CD4-positive, alpha-beta T cell treated with Interleukin-6 for 4 hours (primary cell): ENCODE results near the gene DRAM1.
"Not testable (repeated sequence)": the region's sequence is repeated elsewhere in the genome, so short reads cannot be mapped to it uniquely, and the experiment has no call there.

Source experiments
- DNase-seq: peaks from one replicate; pipeline ENCODE4 v3.0.0-alpha.2; 2020; ENCODE audit warnings: mixed read lengths

The DRAM1 gene, protein sequence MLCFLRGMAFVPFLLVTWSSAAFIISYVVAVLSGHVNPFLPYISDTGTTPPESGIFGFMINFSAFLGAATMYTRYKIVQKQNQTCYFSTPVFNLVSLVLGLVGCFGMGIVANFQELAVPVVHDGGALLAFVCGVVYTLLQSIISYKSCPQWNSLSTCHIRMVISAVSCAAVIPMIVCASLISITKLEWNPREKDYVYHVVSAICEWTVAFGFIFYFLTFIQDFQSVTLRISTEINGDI

DNA sequence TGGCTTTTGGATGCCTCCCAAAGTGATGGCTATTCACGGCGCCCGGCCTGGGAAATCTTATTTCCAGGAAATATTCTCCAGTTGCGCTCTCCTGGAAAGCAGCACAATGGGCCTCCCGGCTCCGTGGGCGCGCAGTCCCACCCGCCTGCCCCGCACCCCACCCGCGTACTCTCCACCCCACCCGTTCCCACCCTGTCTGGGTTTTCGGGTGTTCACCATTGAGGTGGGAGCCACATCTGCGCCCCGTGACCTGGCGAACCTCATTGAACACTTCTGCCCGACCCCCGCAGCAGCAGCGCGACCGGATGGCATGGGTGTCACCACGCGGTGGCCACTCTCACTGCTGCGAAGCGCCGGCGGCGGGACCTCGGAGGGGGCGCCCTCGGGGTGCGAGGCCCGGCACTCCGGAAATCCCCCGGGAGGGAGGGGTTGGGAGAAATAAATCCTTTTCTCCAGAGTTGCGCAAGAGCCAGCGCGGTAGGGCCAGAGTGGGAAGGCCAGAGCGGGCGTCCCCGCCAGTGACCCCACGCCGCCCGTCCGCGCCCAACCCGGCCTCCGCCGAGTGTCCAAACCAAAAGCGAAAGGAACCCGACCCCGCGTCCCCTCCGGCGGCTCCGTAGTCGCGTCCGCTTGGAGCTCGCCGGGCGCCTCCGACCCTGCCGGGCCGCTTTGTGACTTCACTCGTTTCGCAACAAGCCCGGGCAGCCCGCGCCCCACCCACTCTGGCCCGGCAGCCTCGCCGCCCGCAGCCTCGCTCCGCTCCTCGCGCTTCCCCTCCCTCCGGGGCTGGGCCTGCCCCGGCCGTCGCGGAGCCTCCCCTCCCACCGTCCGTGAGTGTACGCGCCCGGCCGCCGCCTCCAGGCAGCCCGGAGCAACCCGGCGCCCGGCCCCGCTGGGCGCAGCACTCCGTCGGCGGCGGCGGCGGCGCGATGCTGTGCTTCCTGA is at the start of gene DRAM1:
DRAM1 (plus strand) TSS at position 720 of the 945 bp plus-strand sequence; CDS start at position 930, 210 bp downstream.
- DNase-seq = peak; percentile 78

DNA sequence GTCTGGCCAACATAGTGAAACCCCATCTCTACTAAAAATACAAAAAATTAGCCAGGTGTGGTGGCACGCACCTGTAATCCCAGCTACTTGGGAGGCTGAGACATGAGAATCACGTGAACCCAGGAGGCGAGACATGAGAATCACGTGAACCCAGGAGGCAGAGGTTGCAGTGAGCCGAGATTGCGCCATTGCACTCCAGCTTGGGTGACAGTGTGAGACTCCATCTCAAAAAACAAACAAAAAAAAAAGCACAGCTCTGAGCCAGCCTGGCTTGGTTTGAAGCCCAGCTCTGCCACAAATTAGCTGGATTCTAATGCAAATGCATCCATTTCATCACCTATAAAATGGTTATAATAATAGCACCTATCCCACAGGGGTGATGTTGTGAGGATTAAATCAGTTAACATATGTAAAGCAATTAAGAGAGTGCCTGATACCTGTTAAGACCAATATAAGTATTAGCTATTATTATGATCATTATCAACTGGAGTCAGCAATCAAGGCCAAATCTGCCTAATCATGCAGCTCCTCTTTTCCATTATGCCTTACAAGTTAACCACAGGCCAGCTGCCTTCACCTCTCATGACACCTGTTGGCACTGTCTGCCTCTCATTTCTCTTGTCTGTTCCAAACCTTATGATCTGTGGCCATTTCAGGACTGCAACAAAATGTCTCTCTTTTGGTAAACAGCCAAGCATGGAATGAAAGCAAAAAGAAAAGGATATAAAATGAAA is 48.8 kb upstream of the DRAM1 start:
- no peak for DNase-seq

DNA sequence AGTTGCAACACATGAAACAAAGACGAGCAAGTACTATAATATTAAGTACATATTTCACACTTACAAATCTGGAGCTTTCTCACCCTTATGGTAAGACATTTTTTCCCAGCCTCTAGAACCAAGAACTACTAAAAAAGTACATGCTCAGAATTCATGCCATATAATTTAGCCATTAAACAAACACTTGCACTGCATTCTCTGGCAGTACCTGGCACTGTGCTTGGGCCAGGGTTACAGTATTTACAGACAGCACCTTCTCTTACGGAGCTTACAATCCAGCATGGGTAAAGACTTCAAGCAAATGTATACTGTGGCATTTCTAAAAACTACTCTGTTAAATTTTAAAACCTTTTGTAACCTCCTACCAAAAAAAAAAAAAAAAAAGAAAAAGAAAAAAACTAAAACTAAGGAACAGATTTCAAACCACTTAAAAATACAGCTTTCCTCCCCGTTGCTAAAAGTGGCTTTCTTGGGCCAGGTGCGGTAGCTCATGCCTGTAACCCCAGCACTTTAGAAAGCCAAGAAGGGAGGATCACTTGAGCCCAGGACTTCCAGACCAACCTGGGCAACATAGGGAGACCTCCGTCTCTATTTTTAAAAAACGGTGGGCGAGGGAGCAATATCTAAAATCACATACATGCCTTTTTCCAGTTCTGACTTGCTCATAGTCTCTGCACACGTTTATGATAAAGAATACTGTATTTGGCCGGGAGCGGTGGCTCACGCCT is 47.6 kb upstream of the DRAM1 start:
- DNase-seq = no peak

DNA sequence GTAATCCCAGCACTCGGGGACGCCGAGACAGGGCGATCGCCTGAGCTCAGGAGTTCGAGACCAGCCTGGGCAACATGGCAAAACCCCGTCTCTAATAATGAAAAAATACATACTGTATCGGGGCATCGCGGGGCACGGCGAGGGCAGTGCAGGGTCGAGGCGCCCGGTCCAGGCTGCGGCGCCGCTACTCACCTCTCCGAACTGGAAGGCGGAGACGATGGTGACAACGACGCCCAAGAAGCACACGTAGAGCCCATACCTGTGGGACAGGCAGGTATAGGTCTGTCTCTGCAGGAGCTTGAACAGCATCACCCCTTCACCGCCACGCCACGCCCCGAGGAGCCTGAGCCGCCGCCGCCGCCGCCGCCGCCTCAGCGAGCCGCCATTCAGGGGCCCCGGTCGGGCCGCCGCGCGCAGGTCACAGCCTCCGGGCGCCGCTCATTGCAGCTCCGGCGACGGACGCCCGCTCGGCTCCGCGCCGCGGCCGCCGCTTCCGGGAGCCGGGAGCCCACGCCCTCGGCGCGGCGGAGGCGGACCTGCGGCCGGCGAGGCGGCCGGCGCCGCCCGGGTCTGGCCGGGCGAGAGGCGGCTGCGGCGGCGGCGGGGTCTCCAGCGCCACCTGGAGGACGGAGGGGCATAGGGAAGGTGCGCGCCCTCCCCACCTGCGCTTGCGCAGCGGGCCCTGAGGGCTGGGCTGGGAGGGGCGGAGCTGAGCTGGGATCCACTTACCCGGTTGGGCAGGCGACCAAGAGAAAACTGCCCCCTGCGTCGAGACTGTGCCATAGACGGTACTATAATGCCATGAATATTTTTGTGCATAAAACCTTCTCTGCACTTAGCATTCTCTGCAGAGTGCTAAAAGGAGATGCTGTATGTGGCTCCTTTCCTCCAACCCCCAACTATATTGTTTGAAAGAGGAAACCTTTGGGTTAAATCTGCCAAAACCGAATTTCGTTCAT is 46.7 kb upstream of the DRAM1 start, which contains the start of gene GNPTAB:
GNPTAB (minus strand) TSS at position 593 of the 959 bp plus-strand sequence; CDS start at position 309, 284 bp downstream.
- DNase-seq = peak; percentile 97

DNA sequence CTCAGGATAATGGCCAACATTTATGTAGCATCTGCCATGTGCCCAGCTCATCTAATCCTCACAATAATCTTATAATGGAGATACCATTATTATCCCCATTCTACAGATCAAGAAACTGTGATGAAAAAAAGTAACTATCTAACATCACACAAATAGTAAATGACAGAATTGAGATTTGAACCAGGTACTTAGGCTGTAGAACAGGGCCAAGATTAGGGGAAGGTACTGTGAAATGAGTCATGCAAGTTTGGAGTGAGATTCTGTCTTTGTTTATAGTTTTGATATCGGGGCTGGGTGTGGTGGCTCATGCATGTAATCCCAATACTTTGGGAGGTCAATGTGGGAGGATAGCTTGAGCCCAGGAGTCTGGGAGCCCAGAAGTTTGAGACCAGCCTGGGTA is 45.4 kb upstream of the DRAM1 start:
- DNase-seq = no peak

DNA sequence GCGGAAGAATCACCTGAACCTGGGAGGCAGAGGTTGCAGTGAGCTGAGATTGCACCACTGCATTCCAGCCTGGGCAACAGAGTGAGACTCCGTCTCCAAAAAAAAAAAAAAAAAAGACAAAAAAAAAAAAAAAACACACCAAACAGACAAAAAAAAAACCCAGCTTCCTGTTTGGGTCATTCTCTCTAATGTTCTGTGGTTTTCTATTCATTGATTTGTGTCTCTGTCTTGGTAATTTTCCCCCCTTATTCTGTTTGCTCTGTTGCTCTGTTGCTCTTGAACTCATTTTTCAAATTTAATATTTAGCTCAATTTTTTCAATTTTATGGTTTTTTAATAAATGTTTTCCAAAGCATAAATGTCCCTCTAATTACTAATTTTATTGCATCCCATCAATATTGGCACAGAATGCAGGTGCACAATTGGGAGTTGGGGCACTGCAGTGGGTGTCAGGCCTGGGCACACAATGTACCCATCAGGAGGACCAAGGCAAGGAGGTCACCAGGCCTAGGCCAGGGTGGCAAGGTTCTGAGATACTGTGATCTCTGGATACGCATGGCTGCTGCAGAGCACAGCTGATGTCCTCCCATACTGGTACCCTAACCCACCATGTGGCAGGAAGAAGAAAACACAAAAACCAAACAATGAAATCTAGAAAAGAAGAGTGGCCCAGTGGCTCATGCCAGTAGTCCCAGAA is 38.6 kb upstream of the DRAM1 start:
- DNase-seq = peak; percentile 15

DNA sequence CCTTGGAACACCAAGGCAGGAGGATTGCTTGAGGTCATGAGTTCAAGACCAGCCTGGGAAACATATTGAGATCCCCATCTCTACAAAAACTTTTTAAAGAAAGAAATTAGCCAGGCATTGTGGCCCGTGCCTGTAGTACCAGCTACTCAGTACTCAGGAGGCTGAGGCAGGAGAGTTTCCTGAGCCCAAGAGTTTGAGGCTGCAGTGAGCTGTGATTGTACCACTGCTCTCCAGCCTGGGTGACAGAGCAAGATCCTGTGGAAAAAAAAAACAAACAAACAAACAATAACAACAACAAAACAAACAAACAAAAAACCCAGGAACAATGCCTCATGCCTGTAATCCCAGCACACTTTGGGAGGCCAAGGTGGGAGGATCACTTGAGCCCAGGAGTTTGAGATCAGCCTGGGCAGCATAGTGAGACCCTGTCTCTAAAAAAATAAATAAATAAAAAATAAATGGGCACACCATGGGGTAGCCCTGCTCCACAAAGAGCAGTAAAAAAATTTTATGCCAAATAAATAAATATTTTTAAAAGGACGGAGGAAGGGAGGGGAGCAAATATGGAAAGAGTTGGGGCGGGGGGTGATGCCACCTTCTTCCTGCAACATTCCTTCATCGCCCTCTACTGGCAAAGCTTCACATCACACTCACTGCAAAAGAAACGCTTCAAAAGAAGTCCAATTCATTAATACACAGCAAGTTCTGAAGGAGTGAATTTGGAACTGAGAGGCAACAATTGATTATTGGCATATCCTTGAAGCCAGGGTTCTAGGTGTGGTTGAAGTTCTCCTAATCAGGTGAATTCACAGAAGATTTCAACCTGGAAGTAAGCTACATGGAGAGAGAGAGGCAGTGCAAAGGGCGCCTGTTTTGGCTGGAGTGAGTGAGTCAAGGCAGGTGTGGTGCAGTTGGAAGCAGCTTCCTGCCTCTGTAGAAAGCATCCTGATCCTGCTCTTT is 37.8 kb upstream of the DRAM1 start:
- DNase-seq = peak; percentile 81

DNA sequence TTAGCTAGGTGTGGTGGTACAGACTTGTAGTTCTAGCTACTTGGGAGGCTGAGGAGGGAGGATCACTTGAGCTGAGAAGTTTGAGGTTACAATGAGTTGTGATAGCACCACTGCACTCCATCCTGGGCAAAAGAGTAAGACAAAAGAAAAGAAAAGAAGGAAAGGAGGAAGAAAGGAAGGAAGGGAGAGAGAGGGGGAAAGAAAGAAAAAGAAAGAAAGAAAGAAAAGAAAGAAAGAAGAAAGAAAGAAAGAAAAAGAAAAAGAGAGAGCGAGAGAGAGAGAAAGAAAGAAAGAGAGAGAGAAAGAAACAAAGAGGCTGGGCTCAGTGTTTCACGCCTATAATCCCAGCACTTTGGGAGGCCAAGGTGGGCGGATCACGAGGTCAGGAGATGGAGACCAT is 36.3 kb upstream of the DRAM1 start:
- DNase-seq = no peak

DNA sequence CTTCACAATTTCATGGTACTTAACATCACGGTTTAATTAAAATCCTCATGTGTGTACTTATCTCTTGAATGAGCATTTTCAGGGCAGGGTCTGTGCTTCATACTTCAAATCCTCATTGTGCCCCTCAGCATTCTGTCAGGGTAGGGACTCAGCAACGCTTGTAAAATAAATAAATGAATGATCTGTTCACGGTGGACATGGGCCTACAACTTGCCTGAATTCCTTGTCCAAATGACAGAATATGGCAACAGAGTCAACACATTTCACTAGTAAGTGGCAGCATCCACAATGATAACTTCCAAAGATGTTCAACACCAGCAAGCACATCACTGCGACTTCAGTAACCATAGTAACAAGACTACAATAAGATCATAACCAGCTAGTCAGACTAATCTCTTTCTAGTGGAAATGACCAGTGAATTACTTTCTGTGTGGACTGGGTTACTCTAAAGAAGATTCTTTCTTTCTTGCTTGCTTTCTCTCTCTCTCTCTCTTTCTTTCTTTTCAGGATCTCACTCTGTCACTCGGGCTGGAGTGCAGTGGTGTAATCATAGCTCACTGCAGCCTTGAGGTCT is 32.2 kb upstream of the DRAM1 start:
- no peak for DNase-seq

DNA sequence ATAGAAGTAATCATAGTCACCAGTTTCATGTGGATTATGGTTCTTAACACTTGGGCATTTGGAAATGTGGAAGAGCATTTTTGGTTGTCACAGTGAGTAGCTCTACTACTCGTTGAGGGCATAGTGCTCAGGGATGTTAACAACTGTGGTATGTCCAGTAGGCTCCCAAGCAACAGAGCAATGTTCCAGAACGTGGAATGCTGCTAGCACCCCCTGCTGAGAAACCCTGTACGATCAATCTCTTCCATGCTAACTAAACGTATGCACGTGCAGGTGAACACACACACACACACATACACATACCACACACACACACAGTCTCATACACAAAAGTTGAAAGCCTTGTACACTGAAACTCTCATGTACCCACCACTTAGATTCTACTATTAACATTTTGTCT is 30.1 kb upstream of the DRAM1 start:
- DNase-seq = no peak

DNA sequence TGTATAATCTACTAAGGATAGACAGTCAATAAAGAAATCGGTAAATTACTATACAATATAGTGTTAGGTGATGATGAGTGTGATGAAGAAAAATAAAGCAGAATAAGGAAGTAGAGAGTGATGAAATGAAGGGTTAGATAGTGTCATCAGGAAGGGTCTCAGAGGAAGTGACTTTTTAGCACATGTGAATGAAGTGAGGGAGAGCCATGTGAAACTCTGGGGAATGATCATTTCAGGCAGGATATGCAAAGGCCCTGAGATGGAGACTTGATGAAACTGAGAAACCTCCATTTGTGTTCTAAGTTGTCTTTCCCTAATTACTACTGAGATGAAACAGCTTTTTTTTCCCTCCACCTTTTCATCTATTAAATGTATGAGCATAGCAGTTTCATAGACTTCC is 27.2 kb upstream of the DRAM1 start:
- no peak for DNase-seq

DNA sequence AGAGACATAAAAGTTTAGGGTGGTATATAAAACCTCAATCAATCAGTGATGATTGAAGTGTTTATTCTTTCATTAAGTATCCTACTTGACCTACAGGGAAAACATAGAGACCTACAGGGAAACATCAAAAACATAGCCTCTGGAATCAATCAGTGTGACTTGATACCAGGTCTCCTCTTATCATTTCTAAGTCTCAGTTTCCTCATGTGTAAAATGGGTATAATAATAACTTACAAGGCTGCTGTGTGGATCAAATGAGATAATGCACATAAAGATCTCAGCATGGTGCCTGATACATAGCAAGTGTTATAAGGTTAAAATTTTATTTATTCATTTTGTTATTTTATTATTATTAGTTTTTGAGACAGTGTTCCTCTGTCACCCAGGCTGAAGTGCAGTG is 24.4 kb upstream of the DRAM1 start:
- DNase-seq = no peak

DNA sequence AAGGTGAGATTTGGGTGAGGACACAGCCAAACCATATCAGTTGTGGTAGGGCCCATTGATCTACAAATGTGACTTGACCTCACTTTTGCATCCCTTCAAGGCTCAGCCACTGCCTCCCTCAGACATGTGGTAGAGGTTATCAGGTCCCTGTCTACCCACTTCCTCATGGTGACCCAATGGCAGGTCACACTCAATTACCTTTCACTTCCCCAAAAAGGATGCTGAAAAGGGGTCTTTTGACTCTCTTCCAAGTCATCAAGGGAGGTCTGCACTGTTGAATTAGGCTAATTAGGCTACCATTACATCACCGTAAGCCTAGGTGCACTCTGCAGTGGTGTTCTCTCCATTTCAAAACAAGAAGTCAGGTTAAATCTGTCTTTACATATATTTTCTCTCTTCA is 22.6 kb upstream of the DRAM1 start:
- DNase-seq = no peak

DNA sequence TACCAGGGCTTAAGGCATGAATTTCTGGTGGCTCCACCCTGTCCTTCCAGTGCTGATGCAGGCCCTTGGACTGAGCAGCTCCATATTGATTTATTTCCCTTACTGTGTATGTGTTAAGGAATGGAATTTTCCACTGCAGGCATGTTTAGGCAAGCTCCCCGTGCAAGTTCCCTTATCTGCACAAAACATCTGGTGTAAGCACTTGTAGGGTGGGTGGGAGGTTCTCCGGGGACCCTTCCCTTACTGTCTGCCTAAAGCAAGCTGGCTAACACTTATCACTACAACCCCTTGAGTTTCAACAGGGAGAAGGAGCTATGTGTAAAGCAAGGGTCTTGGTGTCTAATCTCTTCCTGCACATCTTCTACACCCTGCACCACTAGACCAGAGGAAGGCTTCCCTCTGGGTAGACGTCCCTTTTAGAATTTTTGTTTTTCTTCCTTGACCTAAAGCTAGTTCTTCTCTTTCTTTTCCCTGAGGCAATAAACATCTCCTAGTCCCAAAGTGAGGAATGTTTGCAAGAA is 22.0 kb upstream of the DRAM1 start:
- no peak for DNase-seq

DNA sequence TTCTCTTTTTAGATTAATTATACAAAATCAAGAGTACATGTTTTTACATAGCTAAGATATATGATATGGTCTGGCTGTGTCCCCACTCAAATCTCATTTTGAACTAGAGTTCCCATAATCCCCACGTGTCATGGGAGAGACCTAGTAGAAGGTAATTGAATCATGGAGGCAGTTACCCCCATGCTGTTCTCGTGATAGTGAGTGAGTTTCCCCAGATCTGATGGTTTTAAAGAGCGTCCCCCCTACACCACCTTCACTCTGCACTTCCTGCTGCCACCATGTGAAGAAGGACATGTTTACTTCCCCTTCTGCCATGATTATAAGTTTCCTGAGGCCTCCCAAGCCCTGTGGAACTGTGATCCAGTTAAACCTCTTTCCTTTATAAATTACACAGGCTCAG is 21.4 kb upstream of the DRAM1 start:
- DNase-seq = no peak

DNA sequence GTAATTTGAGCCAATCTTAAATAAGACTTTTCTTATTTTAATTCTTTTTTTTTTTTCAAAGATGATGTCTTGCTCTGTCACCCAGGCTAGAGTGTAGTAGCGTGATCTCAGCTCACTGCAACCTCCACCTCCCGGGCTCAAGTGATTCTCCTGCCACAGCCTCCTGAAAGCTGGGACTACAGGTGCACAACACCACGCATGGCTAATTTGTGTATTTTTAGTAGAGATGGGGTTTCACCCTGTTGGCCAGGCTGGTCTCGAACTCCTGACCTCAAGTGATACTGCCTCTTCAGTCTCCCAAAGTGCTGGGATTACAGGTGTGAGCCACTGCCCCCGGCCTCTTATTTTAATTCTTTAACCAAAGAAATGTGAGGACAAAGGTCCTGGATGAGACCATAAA is 20.8 kb upstream of the DRAM1 start:
- DNase-seq = not testable (repeated sequence)

DNA sequence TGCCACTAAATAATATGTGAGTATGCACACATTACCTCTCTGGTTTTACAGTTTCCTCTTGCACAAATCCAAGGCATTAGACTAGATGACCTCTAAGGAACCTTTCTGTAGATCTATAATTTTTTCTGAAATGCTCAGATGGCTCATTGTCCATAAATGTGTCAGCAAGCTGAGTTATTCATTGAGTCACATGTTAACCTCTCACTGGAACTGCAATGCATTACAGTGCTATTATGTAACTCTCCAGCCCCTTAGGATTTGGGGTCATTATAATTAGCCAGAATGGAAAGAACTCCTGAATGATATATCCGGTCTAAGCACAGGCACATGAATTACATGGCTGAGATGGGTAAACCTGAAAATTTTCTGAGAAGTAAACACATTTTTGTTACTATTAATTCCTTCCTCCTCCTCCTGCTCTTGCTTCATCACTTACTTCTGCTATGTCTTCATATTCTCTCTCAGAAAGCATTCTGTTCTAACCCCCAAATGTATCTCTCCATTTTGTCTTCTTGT is 20.3 kb upstream of the DRAM1 start:
- no peak for DNase-seq

DNA sequence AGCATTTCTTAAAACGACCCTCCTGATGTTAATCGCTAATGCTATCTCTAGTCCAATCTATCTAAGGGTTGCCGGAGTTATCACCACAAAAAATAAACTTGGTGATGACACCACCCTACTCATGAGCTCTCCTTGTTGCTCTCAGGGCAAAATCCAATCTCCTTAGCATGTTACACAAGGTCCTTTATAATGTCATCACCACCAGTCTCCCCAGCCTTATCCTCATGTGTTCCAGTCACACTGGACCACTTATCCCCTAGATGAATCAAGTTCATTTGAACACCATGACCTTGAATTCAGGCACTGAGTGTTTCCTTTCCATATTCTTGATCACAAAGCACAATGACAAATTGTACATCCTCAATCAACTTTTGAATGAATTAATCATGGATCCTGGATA is 19.0 kb upstream of the DRAM1 start:
- no peak for DNase-seq
